Activated effector memory CD4-positive, alpha-beta T cell treated with anti-CD3 and anti-CD28 coated beads, Interleukin-2, amount 50 U/mL, for 16 hours (primary cell): ENCODE data around the gene UMODL1.

Experiments used
- DNase-seq: peaks from one replicate; pipeline ENCODE4 v3.0.0-alpha.2; 2020

The UMODL1 gene

DNA sequence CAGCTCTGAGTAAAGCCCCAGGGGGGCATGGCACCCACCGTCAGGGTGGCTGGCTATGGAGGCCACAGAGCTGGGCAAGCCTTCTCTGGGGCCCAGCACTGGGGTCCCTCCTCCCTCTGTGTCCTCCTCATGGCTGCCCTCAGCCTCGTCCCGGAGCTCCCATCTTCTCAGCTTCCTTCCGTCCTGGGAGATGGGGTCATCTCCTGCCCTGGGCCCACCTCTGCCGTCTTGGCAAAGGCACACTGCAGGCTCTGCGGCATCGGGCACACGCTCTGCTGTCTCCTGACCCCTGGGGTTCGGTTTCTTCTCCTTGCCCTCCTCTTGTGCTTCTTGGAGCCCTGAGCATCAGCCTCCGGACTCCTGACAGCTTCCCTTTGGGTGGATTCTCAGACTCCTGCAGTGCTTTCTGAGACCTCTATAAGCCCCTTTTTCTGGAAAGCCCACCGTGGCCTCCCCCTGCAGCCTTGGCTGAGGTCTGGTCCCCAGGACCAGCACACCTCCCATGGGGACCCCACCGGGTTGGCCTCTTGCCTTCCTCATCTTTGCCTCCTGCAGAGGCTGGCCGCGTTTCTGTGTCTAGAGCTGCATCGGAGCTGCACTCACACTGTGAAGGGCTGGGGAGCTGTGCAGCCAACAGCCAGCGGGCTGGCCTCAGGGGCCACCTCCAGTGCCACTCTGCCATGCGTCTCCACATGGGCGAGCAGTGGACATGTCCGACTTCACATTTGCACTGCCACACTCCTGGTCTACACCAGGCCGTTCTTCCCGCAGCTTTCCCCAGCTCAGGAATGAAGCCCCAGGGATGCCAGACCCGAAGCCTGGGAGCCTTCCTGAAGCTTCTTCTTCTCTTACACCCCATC, 11.6 kb downstream of the UMODL1 start:
- DNase-seq, result no peak

DNA sequence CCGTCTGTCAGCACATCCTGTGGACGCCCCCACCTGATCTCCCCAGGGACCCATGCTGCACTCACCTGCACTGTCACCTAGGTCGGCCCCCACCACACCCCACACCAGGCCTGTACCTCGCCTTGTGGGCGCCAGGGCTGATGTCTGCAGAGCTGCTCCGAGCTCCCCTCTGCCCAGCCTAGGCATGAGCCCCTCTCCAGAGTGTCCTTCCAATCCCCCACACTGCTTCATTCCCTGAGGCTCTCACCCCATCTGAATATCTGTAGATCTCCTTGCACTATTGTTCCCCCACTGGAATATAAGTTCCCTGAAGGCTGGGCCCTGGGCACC, 12.2 kb downstream of the UMODL1 start:
- no peak for DNase-seq

DNA sequence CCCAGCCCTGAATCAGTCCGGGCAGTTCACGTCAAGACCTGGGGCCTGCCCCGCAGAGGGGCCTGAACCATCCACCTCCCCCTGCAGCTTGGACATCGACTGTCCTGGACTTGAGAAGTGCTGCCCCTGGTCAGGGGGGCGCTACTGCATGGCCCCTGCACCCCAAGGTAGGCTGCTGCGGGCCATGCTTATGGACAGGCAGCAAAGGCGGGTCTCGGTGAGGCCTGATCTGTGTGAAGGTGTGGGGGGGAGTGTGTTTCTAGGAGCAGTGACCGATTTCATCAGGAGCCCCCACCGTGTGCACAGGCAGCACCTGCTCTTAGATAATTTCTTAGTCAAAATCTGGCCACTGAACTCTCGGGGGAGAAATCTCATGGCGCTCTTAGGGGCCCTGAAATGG, 13.0 kb downstream of the UMODL1 start:
- no peak for DNase-seq

DNA sequence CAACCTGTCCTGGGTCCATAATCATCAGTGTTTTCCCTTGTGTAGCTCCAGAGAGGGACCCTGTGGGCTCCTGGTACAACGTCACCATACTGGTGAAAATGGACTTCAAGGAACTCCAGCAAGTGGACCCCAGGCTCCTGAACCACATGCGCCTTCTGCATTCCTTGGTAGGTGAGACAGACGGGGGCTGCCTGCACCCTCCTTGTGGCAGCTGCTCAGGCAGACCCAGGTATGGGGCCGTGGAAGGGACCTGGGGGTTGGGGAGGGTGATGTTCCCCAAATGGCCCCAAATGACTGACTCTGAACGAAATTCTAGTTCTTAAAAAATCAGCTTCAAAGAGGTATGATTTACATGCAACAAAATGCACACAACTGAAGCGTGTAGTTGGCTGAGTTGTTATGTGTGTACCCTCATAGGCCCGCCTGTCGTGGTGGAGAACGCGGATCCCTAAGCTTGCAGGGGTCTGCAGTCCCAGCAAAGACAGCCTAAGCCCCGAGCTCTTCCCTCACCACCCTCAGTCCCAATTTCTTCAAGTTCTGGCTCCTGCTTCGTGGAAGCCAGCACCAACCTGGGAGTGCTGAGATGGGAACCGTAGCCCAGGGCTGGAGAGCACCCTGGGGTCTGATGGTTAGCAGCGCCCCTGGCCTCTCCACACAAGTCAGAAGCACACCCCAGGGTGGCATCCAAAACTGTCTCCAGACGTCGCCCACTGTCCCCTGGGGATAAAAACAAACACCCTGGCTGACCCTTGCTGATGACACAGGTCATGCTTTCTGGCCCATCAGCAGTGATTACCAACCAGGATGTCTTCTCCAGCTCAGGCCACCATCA, 14.3 kb downstream of the UMODL1 start:
- no peak for DNase-seq

DNA sequence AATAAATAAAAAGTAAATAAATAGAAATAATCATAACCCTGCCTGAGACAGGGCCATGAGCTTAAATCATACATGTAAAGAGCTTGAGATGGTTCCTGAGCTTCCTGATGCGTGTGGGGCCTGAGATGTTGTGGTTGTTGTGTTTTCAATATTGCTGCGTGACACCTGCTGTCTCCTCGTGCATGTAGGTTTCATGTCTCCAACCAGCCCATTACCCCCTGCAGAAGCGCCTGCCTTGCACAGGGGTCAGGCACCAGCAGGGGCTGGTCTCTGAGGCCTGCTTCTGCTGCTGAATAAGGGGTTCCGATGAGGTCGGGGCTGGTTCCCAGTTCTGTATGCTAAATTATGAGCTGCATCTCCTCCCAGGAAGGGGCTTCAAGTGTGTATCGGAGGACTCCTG, 15.9 kb downstream of the UMODL1 start:
- no peak for DNase-seq

DNA sequence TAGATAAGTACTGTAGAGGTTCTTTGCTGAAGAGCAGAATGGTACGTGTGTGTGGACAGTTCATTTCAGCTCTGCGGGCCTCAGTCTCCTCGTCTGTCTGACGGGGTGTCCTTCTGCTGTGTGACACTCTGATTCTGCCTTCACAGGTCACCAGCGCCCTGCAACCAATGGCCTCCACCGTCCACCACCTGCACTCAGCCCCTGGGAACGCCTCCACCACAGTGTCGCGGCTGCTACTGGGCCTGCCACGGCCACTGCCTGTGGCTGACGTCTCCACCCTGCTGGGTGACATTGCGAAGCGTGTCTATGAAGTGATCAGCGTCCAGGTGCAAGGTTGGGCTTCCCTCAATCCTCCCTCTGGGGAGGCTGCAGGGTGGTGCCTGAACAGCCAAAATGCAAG, 17.0 kb downstream of the UMODL1 start:
- DNase-seq, result no peak

DNA sequence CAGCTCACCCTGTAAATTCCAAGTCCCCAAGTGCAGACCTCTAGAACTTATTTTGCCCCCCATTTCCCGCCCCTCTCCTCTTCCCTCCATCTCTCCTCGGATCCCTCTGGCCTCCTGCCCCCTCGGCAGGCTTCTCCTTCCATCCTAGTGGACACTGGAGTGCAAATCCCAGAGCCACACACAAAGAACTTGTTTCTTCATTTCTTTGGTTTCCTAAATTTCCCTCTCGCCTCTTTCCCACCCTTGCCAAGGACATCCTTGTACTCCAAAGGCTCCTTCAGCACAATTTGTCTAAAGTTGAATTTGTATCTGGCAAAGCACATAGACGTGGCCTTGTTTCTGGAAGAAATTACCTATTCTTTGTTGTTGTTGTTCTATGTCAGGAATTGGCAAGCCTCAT, 17.5 kb downstream of the UMODL1 start:
- DNase-seq, result no peak

DNA sequence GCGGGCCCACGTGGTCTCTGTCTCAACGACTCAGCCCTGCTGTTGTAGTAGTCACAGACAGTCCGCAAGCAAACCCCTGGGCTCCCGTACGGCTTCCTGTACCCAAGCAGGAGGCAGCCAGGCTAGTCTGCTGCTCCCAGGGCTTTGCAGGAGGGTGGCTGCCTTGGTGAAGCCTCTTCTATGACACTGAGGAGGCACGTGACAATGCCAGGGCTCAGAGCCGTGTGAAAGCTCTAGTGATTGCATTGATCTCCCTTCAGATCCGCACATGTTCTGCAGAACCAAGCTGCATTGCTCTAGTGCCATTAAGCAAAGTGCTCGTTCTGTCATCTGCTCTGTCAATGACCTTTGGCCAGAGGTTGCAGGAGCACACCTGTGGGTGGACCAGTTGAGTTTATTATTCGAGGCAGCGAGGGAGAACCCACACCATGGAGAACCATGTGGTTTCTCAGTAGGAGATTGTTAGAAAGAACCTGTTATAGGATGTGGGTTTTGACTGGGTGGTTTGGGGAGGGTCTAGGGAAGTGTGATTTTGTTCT, 18.0 kb downstream of the UMODL1 start:
- DNase-seq, result no peak

DNA sequence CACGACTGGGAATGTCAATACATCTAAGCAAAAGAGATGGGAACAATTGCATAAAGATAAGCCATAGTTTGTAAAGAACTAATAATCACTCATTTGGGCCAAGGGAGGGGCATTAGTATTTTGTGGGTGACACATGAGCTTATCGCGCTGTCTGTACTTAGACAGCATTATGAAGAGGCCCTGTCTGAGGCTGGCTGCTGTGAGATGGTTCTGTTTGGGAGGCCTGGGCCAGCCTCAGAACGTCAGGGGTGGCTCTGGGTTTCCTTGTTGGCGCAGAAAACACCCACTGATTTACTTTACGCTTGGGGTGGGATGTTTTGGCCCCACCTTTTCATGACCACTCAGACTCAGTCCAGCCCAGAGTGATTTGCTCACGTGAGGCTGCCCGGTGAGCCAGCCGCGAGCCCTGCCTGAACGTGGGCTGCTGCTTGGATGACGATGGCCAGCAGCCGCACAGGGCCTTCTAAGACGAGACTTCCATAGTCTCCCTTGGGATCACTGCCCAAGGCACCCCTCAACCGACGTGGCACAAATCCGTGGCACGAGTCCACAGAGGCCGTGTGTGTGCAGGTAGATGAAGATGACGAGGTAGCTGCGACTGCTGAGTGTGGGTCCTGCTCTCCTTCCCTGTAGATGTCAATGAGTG, 18.7 kb downstream of the UMODL1 start:
- no peak for DNase-seq

DNA sequence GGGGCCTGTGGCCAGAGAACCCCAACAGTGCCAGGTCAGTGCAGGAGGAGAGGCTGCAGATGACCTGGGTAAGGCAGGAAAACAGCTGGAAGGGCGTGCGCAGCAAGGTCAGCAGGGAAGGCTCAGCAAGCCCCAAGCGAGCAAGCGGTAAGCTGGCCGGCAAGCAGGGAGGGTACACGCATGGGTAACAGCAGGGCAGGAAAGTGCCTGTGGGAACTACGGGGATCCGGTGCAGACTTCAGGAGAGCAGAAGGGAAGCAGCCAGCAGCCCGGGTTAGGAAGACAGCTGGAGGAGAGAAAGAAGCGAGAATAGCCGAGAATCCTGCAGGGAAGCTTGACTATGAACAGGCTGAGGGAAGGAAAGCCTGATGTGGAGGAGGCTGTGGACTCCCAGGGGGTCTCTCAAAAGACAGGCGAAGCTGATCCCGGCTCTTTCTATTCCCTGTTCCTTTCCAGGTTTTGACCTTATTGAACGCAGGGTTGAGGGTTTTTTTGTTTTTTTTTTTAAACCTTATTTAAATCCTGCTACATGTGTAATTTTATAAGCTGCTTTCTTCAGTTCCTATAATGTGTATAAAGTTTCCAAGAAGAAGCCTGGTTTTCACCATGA, 20.9 kb downstream of the UMODL1 start:
- DNase-seq, result no peak

DNA sequence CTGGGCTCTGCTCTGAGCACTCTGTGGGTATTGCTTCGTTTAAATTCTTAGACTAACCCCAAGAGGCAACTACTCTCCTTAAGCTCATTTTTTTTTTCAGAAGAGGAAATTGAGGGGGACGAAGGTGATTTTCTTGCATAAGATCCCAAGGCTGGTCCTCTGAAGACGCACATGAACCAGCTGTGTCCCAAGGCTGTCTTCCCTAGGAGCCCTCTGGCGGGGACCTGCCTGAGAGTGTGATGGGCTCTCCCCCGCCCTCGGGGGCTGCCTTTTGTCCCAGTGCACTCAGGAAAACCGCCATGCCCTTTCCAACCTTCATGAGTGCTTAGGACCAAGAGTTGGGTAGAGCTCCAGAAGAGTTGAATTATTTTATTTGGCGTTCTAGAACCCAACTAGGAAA, 21.7 kb downstream of the UMODL1 start:
- no peak for DNase-seq

DNA sequence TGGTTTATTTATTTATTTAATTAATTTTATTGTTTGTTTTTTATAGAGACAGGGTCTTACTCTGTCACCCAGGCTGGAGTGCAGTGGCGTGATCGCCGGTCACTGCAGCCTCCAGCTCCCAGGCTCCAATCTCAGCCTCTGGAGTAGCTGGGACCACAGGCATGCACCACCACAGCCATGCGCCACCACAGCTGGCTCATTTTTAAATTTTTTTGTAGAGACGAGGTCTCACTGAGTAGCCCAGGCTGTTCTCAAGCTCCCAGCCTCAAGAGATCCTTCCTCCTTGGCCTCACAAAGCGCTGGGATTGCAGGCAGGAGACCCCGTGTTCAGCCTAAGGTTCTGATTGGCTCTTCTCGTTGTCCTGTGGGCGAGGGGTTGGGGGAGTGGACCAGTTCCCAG, 22.1 kb downstream of the UMODL1 start:
- DNase-seq, result no peak

DNA sequence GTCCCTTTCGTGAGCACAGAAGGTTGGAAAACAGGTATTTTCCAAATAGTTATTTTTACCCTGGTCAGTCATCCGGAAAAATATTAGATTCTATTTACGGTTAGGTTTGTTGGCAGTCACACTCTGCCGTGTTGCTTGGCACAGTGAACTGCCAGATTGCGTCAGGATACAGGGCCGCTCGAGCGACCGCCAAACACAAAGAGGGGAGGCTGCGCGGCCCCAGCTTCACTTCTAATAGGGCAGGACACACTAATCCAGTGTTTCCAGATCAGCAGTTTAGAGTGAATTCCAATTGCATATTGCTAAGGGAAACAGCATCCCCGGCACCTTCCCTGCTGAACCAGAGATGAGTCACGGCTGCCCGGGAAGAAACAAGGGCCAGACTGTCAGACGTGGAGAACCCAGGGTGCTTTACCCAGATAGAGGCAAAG, 22.9 kb downstream of the UMODL1 start:
- DNase-seq, result no peak

DNA sequence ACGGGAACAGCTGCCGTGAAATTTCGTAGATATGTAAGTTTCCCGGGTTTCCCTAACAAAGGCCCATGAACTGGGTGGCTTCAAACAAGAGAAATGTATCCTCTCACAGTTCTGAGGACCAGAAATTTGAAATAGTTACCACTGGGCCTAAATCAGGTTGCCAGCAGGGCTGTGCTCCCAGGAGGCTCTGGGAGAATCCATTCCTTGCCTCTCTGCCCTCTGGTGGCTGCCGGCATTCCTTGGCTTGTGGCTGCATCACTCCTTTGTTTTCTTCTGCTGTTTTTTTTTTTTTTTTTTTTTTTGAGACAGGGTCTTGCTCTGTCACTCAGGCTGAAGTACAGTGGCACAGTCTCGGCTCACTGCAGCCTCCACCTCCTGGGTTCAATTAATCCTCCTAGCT, 23.7 kb downstream of the UMODL1 start:
- DNase-seq, result no peak

DNA sequence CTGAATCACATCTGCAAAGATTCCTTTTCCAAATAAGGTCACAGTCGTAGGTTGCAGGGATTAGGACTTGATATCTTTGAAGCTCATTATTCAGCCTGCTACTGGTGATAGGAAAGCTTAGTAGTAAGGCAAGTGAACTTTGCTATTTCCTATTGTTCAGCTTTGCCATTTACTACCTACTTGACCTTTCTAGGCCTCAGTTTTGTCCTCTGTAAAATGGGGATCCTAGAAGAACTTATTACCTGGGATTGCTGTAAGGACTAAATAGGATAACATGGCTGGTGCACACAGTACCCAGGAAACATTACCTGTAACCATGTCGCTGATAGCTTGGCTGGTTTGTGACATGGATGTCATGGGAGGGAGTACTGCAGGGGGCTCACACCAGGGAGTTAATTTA, 24.5 kb downstream of the UMODL1 start:
- no peak for DNase-seq

DNA sequence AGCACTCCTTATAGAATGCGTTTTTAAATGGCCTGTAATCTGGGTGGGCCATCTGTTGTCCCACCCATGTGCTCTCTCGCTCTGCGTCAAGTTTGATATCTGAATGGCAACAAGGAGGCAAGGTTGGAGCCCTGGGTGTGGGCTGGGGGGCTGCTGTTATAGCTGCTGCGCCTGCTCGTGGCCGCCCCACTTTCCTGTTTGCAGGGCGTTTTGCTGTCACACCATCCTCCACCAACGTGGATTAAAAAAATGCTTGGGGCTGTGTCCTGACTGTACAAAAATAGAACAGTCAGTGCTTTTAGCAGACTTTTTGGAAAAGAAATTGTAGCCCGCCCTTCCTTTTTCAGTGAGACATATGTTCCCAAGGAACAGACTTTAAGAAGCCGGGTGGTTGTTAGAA, 25.4 kb downstream of the UMODL1 start:
- no peak for DNase-seq

DNA sequence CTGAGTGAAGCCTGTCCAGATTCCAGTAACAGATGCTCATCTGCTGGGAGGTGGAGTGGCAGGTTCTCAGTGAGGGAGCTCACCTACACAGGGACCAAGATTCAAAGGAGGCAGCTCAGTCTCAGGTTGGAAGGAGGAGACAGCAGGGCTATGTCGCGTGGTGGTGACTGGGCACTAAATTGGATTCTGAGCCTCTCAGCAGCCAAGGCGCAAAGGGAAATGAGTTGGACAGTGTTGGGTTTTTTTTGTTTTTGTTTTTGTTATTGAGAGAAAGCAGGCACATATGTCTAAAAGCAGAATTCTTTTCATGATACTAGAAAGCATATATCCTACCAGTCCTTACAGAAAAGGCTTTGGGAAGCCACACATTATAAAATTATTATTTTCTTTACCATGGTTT, 26.2 kb downstream of the UMODL1 start:
- DNase-seq, result no peak

DNA sequence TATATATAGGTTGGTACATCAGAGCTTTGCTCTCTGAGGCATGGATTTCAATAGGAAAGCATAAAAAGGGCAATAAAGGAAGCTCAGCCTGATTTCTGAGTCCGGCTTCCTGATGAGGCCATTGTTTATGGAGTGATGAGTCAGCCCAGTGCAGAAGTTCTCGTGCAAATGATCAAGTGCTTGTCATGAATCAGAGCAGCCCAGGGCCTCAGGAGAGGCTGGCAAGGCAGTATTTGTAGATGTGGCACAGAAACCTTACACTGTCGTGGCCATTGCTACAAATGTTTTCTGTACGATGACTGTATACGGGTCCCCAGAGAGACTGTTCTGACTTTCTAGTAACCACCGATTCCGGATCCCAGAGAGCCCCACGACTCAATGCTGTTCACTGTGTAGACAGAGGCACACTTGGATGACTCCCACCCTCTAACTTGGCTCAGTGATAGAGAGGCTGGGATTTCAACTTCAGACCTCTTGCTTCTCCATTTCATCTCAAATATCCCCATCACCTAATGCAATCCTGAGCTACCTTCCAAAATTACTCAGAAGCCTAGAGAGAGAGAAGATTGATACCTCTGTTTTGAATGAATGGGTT, 26.8 kb downstream of the UMODL1 start:
- no peak for DNase-seq

DNA sequence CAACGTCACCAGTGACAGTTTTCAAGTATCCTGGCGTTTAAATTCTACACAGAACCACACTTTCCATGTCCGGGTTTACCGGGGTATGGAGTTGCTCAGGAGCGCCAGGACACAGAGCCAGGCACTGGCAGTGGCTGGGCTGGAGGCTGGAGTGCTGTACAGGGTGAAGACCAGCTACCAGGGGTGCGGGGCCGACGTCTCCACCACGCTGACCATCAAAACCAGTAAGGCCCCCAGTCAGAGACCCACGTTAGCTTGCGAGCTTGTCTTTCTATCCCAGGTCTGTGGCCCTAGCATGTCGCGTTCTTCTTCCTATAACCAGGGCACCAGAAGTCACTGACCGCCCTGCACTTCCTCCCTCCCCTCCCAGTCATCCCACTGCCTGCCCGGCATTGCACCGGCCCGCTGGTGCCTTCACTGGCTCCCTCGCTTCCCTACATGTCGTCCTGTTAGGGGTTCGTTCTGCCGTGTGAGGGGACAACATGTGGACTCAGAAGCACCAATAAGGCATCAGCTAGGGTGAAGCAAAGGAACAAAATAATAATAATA, 27.9 kb downstream of the UMODL1 start:
- no peak for DNase-seq

DNA sequence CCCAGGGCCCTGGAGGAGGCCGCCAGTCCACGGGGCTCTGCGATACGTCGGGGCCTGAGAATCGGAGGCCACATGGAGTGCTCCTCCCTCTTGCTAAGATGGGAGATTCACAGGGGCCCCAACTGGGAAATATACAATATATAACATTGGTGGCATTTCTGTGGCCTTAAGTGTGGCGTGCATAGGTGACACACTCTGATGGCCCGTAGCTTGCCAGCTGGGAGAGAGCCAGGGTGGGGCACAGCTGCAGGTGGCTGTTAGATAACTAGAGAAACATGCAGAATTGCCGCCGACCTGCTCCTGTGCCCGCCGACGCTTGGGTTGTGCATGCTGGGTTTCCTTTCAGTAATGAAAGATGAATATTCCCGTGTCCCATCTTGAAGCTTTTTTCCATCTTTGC, 30.1 kb downstream of the UMODL1 start:
- no peak for DNase-seq

DNA sequence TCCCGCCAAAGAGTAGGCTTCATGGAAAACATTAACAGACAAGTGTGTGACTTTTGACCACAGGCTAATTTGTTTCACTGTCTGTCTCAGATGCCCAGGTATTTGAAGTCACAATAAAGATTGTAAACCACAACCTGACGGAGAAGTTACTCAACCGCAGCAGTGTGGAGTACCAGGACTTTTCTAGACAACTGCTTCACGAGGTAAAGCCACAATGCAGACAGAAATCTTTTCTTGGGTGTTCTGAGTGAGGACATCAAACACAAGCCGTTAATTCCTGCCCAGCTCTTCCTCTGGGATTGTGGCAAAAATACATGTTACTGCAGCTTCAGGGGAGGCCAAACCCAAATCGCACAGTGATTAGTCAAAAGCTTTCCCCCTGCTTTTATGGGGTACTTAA, 31.0 kb downstream of the UMODL1 start:
- DNase-seq, result no peak

DNA sequence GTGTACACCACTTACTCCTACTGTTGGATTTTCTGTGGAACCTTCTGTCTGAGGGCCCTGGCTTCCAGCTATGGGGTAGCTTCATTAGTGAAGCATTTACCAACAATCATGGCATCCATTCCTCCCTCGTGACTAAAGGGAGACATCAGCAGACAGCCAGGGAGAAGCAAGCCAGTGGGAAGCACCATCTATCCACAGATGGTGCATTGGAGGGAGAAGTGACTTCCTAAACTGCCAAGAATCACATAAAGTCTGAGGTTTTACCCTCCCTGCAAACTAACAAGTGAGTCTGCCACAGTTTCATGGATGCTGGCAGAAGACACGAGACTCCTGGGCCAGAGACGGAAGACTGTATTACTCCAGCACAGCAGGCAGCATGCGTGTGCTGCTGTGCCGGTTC, 31.4 kb downstream of the UMODL1 start:
- DNase-seq, result no peak

DNA sequence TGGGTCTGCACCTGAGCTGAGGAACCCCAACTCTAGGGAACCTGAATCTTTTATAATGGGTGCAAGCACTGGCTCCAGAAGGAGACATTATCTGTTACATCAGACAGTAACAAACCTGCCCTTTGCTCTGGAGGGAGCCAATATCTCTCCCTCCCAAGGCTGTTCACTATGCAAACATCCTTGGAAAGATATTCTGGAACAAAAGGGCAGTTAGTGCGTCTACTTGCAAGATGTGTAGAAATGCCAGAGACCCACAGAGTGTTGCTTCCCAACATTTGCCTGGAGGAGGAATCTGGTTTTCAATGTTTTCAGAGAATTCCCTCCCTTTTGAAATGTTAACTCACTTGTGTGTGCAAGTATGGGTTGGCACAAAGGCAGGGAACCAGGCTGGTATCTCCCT, 31.9 kb downstream of the UMODL1 start:
- DNase-seq, result no peak
